H9 (cell line): ENCODE data around the gene MTSS2. TPM values are rescaled to one million over a fixed set of nuclear protein-coding genes. Genes with fewer than 3 reads are reported as not detected.

Source experiments
- DNase-seq: peaks from one replicate; pipeline ENCODE4 v3.0.0-alpha.2; 2017
- H2AFZ ChIP-seq: one replicate; pipeline ENCODE4 v1.6.1; 2013; ENCODE audit warnings: mild to moderate bottlenecking, low read length, control low read depth, moderate library complexity
- H2AK5ac ChIP-seq: 2 replicates; pipeline ENCODE4 v1.6.1; 2013; ENCODE audit warnings: low read length, control low read depth, mixed read lengths; ENCODE audit not compliant: insufficient read length
- H2BK120ac ChIP-seq: one replicate; pipeline ENCODE4 v1.6.1; 2013; ENCODE audit warnings: low read depth, mild to moderate bottlenecking, low read length, control low read depth, inconsistent platforms; ENCODE audit not compliant: poor library complexity, severe bottlenecking
- H2BK12ac ChIP-seq: 2 replicates; pipeline ENCODE4 v1.6.1; 2013; ENCODE audit warnings: low read length, control low read depth, mixed read lengths, low read depth; ENCODE audit not compliant: insufficient read length
- H2BK15ac ChIP-seq: 2 replicates; pipeline ENCODE4 v1.6.1; 2013; ENCODE audit warnings: low read depth, low read length, control low read depth
- H2BK20ac ChIP-seq: one replicate; pipeline ENCODE4 v1.6.1; 2013; ENCODE audit warnings: low read depth, mild to moderate bottlenecking, low read length, control low read depth, inconsistent platforms; ENCODE audit not compliant: poor library complexity, severe bottlenecking
- H2BK5ac ChIP-seq: 2 replicates; pipeline ENCODE4 v1.6.1; 2013; ENCODE audit warnings: low read length, control low read depth, mixed read lengths; ENCODE audit not compliant: insufficient read length
- H3K14ac ChIP-seq: 2 replicates; pipeline ENCODE4 v1.6.1; 2013; ENCODE audit warnings: low read length, control low read depth; ENCODE audit not compliant: insufficient read depth
- H3K18ac ChIP-seq: 2 replicates; pipeline ENCODE4 v1.6.1; 2013; ENCODE audit warnings: low read depth, mild to moderate bottlenecking, mixed read lengths, low read length, control low read depth; ENCODE audit not compliant: insufficient read length
- H3K23ac ChIP-seq: 2 replicates; pipeline ENCODE4 v1.6.1; 2013; ENCODE audit warnings: low read length, control low read depth, mixed read lengths, low read depth; ENCODE audit not compliant: insufficient read length
- H3K23me2 ChIP-seq: 2 replicates; pipeline ENCODE4 v1.6.1; 2013; ENCODE audit warnings: low read depth, mild to moderate bottlenecking, mixed read lengths, low read length, control low read depth; ENCODE audit not compliant: insufficient read length, poor library complexity, severe bottlenecking
- H3K27ac ChIP-seq: 2 replicates; pipeline ENCODE4 v1.5.1; 2013; ENCODE audit warnings: low read length, control low read depth, mixed read lengths, low read depth; ENCODE audit not compliant: insufficient read length
- H3K27me3 ChIP-seq: 2 replicates; pipeline ENCODE4 v1.6.1; 2013; ENCODE audit warnings: low read length, control low read depth, inconsistent platforms; ENCODE audit not compliant: insufficient read depth
- H3K4ac ChIP-seq: 2 replicates; pipeline ENCODE4 v1.6.1; 2013; ENCODE audit warnings: low read depth, mild to moderate bottlenecking, control low read depth, inconsistent platforms, low read length, moderate library complexity
- H3K4me1 ChIP-seq: 2 replicates; pipeline ENCODE4 v1.6.1; 2013; ENCODE audit warnings: low read length, control low read depth, inconsistent platforms; ENCODE audit not compliant: insufficient read depth
- H3K4me2 ChIP-seq: 2 replicates; pipeline ENCODE4 v1.6.1; 2013; ENCODE audit warnings: low read length, control low read depth, mixed read lengths; ENCODE audit not compliant: insufficient read length, insufficient read depth
- H3K56ac ChIP-seq: 2 replicates; pipeline ENCODE4 v1.6.1; 2013; ENCODE audit warnings: low read depth, mild to moderate bottlenecking, mixed read lengths, low read length, control low read depth; ENCODE audit not compliant: insufficient read length
- H3K79me1 ChIP-seq: 2 replicates; pipeline ENCODE4 v1.6.1; 2013; ENCODE audit warnings: low read depth, mild to moderate bottlenecking, moderate library complexity, low read length, control low read depth, inconsistent platforms; ENCODE audit not compliant: insufficient read depth, poor library complexity, severe bottlenecking
- H3K79me2 ChIP-seq: 2 replicates; pipeline ENCODE4 v1.6.1; 2013; ENCODE audit warnings: low read length, control low read depth, inconsistent platforms; ENCODE audit not compliant: insufficient read depth
- H3K9ac ChIP-seq: 2 replicates; pipeline ENCODE4 v1.6.1; 2013; ENCODE audit warnings: low read length, control low read depth, mixed read lengths; ENCODE audit not compliant: insufficient read length; ENCODE audit errors: extremely low read depth
- H3K9me3 ChIP-seq: one replicate; pipeline ENCODE4 v1.6.1; 2013; ENCODE audit warnings: low read depth, low read length, inconsistent platforms; ENCODE audit not compliant: control insufficient read depth
- H3T11ph ChIP-seq: one replicate; pipeline ENCODE4 v1.6.1; 2013; ENCODE audit warnings: mild to moderate bottlenecking, low read length, control low read depth, inconsistent platforms
- H4K20me1 ChIP-seq: one replicate; pipeline ENCODE4 v1.6.1; 2013; ENCODE audit not compliant: control insufficient read depth, insufficient read length, insufficient read depth
- H4K5ac ChIP-seq: 2 replicates; pipeline ENCODE4 v1.6.1; 2013; ENCODE audit warnings: low read depth, mild to moderate bottlenecking, mixed read lengths, low read length, control low read depth; ENCODE audit not compliant: insufficient read length
- H4K8ac ChIP-seq: replicated peaks from 2 replicates; pipeline ENCODE4 v1.6.1; 2013; ENCODE audit warnings: low read length, control low read depth, mixed read lengths, low read depth; ENCODE audit not compliant: insufficient read length
- H4K91ac ChIP-seq: 2 replicates; pipeline ENCODE4 v1.6.1; 2013; ENCODE audit warnings: low read depth, mild to moderate bottlenecking, moderate library complexity, mixed read lengths, low read length, control low read depth; ENCODE audit not compliant: insufficient read length
- H3K27ac Mint-ChIP-seq, 3 experiments: 2 replicates in 2 of 3; 3 replicates in 1 of 3; pipeline ENCODE4 v1.8.0; 2020 to 2021; ENCODE audit warnings: mixed read lengths in 3 of 3, mild to moderate bottlenecking in 1 of 3, moderate library complexity in 1 of 3
- H3K27me3 Mint-ChIP-seq: 2 replicates; pipeline ENCODE4 v1.8.0; 2021; ENCODE audit warnings: low read depth, mild to moderate bottlenecking, moderate library complexity, mixed read lengths
- H3K36me3 Mint-ChIP-seq, 3 experiments: 2 replicates in 2 of 3; 3 replicates in 1 of 3; pipeline ENCODE4 v1.8.0; 2020 to 2021; ENCODE audit warnings: low read depth in 3 of 3, mixed read lengths in 3 of 3; ENCODE audit not compliant: insufficient read depth in 1 of 3
- H3K4me1 Mint-ChIP-seq, 2 experiments: 2 replicates each; pipeline ENCODE4 v1.8.0; 2020; ENCODE audit warnings: mixed read lengths in 2 of 2
- H3K4me3 Mint-ChIP-seq, 2 experiments: 2 replicates in 1 of 2; 3 replicates in 1 of 2; pipeline ENCODE4 v1.8.0; 2020 to 2021; ENCODE audit warnings: mild to moderate bottlenecking in 2 of 2, mixed read lengths in 2 of 2, moderate library complexity in 1 of 2
- H3K9me3 Mint-ChIP-seq, 2 experiments: 2 replicates in 1 of 2; 3 replicates in 1 of 2; pipeline ENCODE4 v1.8.0; 2020; ENCODE audit warnings: mild to moderate bottlenecking in 2 of 2, mixed read lengths in 2 of 2, moderate library complexity in 1 of 2
- CTCF ChIP-seq: fragments of 200-600 bp; sonication (generic); conservative IDR thresholded peaks from 3 replicates; pipeline ENCODE4 v1.8.0; 2021; ENCODE audit warnings: antibody characterized with exemption, mild to moderate bottlenecking
- WGBS: extraction: QIAGEN DNeasy Blood & Tissue Kit; methylation state at CpG from one replicate; pipeline ENCODE4 v1.1.7; 2013; ENCODE audit warnings: missing lambda C conversion rate, low lambda C conversion rate, mixed read lengths; ENCODE audit not compliant: insufficient read length; ENCODE audit errors: extremely low coverage; 5-methylcytosine and 5-hydroxymethylcytosine counted together
- total RNA-seq: library from RNA; stranded (reverse); gene quantifications from 2 replicates; pipeline ENCODE4 v1.2.1, GENCODE V29; 2021

Gene MTSS2
- total RNA-seq, 1 experiment from 2014 or later: 41.0 TPM

- H3K23me2 ChIP-seq: no peaks in the 10 kb centered on the region
- no peak overlapping the region for H3K18ac ChIP-seq
- H4K20me1 ChIP-seq: no peaks in the 10 kb centered on the region
- no CpG with 5 or more reads among the region's 18 CpGs for WGBS
- H2BK12ac ChIP-seq: no peak overlapping the region
- H4K5ac ChIP-seq: no peak overlapping the region
- no peak overlapping the region for H3K56ac ChIP-seq
- H2BK15ac ChIP-seq: no peak overlapping the region
- no peak overlapping the region for H2BK5ac ChIP-seq
- Mint-ChIP-seq H3K4me1 (peaks cover 17 to 25% of the 10 kb centered on the region in 2 experiments), H3K9me3 (no peaks in the 10 kb centered on the region), H3K27ac (peak overlapping the region in 1 of 3 experiments; percentile 24; a peak in 2 of 7 replicates), H3K36me3 (no peaks in the 10 kb centered on the region), H3K27me3 (no peaks in the 10 kb centered on the region), H3K4me3 (no peak overlapping the region)
- H3K79me1 ChIP-seq: no peaks in the 10 kb centered on the region
- H2AK5ac ChIP-seq: no peak overlapping the region
- H3K14ac ChIP-seq: no peak overlapping the region; the same call in 1 of the 2 replicates
- no peak overlapping the region for H3T11ph ChIP-seq
- H3K9ac ChIP-seq: no peak overlapping the region
- no peaks in the 10 kb centered on the region for H3K27me3 ChIP-seq
- H3K4me1 ChIP-seq: peaks cover 7% of the 10 kb centered on the region; the same call in 1 of the 2 replicates
- H2BK120ac ChIP-seq: no peak overlapping the region
- H3K9me3 ChIP-seq: no peaks in the 10 kb centered on the region
- no peak overlapping the region for H3K4ac ChIP-seq
- DNase-seq: no peak
- H3K23ac ChIP-seq: no peak overlapping the region
- H3K27ac ChIP-seq: no peak overlapping the region
- no peaks in the 10 kb centered on the region for H3K79me2 ChIP-seq
- H4K91ac ChIP-seq: no peak overlapping the region
- H3K4me2 ChIP-seq: no peak overlapping the region
- no peak overlapping the region for H2AFZ ChIP-seq
- no peak; the same call in 2 of the 3 replicates for TF ChIP-seq CTCF
- H4K8ac ChIP-seq: no peak overlapping the region
- H2BK20ac ChIP-seq: no peak overlapping the region
These were observed 46.8 kb downstream of the MTSS2 start for GRCh38 chr16:70638814-70639792.

Other genes with a start within 250 kb of the MTSS2 start
- gene ST3GAL2, start 247.0 kb downstream of the MTSS2 start, total RNA-seq: 45.9 and 49.0 TPM in 2 replicates
- gene FCSK, start 231.5 kb downstream of the MTSS2 start, total RNA-seq: 6.5 and 7.9 TPM in 2 replicates
- 51.9 and 54.1 TPM in 2 replicates for gene COG4, start 162.5 kb downstream of the MTSS2 start, total RNA-seq
- 493 and 511 TPM in 2 replicates for gene SF3B3, start 162.2 kb downstream of the MTSS2 start, total RNA-seq
- gene IL34, start 39.5 kb downstream of the MTSS2 start, total RNA-seq: 4.2 and 4.4 TPM in 2 replicates
- 47.7 and 49.9 TPM in 2 replicates for gene VAC14, start 115.1 kb upstream of the MTSS2 start, total RNA-seq